ENCODE data around the gene FEM1B.

DNA sequence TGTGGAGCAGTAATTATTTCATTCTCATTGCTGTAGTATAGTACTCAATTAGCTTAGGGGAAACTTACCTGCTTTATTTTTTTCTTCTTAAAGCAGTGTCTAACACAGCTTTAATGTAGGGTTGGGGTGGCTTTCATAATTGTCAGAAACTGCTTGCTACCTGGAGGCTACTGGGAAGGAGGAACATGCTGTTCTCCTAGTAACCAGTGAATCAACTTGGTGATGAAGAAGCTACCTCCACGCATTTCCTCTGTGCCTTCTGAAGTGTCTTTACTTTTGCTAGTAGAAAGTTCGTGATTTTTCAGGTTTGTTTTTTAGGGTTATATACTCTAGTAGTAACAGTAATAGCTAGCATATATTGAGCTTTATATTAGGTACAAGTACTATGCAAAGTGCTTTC, 11.5 kb downstream of the FEM1B start:
- TF ChIP-seq, protein P1, sequence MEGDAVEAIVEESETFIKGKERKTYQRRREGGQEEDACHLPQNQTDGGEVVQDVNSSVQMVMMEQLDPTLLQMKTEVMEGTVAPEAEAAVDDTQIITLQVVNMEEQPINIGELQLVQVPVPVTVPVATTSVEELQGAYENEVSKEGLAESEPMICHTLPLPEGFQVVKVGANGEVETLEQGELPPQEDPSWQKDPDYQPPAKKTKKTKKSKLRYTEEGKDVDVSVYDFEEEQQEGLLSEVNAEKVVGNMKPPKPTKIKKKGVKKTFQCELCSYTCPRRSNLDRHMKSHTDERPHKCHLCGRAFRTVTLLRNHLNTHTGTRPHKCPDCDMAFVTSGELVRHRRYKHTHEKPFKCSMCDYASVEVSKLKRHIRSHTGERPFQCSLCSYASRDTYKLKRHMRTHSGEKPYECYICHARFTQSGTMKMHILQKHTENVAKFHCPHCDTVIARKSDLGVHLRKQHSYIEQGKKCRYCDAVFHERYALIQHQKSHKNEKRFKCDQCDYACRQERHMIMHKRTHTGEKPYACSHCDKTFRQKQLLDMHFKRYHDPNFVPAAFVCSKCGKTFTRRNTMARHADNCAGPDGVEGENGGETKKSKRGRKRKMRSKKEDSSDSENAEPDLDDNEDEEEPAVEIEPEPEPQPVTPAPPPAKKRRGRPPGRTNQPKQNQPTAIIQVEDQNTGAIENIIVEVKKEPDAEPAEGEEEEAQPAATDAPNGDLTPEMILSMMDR (IDR thresholded peaks at IDR 0.05): no peak
- TF ChIP-seq ZFX (IDR thresholded peaks at IDR 0.05; ENCODE audit: borderline replicate concordance): no peak

All from 22Rv1 (cell line).